ENCODE results near the gene TRIM66.

Gene TRIM66

GRCh38 chr11:8586184-8586583 is 96.3 kb downstream of the TRIM66 start:
- Mint-ChIP-seq H3K4me1 (ENCODE audit: low read depth) (no peaks in the 10 kb centered on the region), H3K27me3 (ENCODE audit: low read depth) (peaks cover 25% of the 10 kb centered on the region), H3K27ac (no peak overlapping the region), H3K36me3 (ENCODE audit: low read depth) (no peaks in the 10 kb centered on the region), H3K9me3 (no peaks in the 10 kb centered on the region), H3K4me3 (no peak overlapping the region)
- no peak for DNase-seq (ENCODE audit: low spot score)

- H3K27ac Mint-ChIP-seq: no peak overlapping the region
- H3K4me3 Mint-ChIP-seq: no peak overlapping the region
- no peaks in the 10 kb centered on the region for H3K9me3 Mint-ChIP-seq
- H3K36me3 Mint-ChIP-seq (ENCODE audit: low read depth): no peaks in the 10 kb centered on the region
- no peak for DNase-seq (ENCODE audit: low spot score)
- H3K27me3 Mint-ChIP-seq (ENCODE audit: low read depth): peaks cover 24% of the 10 kb centered on the region
- no peaks in the 10 kb centered on the region for H3K4me1 Mint-ChIP-seq (ENCODE audit: low read depth)
Observed at GRCh38 chr11:8584511-8584910, 98.0 kb downstream of the TRIM66 start.

DNA sequence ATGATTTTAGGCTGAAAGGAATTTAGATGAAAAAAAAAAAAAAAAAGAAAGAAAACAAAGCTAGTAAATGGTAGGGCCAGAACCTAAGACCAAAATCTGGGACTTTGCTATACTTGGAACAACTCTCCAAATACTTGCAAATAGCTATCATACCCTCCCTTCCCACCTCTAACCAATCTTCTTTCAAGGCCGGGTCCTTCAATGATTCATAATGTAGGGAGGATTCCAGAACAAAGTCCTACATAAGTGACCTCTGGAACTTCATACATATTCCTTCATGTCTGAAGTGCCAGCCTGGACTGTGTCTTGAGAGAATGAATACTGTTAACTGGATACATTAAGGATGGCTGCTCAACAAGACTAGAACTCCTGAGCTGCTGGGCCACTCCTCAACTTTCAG is 98.4 kb downstream of the TRIM66 start:
- no peak for DNase-seq (ENCODE audit: low spot score)
- H3K4me1 Mint-ChIP-seq (ENCODE audit: low read depth): no peaks in the 10 kb centered on the region
- H3K9me3 Mint-ChIP-seq: no peaks in the 10 kb centered on the region
- H3K27me3 Mint-ChIP-seq (ENCODE audit: low read depth): peaks cover 20% of the 10 kb centered on the region
- no peak overlapping the region for H3K4me3 Mint-ChIP-seq
- no peaks in the 10 kb centered on the region for H3K36me3 Mint-ChIP-seq (ENCODE audit: low read depth)
- H3K27ac Mint-ChIP-seq: no peak overlapping the region

DNA sequence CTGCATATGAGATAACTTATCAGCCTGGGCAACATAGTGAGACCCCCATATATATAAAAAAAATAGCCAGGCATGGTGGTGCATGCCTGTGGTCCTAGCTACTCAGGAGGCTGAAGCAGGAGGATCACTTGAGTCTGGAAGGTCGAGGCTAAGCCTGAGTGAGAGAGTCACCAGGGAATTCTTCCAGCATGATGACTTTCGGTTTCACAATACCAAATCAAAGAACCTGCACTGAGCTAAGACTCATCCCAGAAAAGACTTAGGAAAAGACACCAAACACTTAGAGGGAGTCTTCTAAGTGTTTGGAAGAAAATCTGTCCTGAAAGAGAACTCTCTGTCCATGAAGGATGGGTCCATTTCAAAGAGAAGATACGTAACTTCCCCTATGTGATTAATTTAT is 101.2 kb downstream of the TRIM66 start:
- Mint-ChIP-seq H3K4me1 (ENCODE audit: low read depth) (no peaks in the 10 kb centered on the region), H3K27ac (no peak overlapping the region), H3K9me3 (no peaks in the 10 kb centered on the region), H3K4me3 (no peak overlapping the region), H3K27me3 (ENCODE audit: low read depth) (peaks cover 19% of the 10 kb centered on the region), H3K36me3 (ENCODE audit: low read depth) (no peaks in the 10 kb centered on the region)
- DNase-seq (ENCODE audit: low spot score): no peak

DNA sequence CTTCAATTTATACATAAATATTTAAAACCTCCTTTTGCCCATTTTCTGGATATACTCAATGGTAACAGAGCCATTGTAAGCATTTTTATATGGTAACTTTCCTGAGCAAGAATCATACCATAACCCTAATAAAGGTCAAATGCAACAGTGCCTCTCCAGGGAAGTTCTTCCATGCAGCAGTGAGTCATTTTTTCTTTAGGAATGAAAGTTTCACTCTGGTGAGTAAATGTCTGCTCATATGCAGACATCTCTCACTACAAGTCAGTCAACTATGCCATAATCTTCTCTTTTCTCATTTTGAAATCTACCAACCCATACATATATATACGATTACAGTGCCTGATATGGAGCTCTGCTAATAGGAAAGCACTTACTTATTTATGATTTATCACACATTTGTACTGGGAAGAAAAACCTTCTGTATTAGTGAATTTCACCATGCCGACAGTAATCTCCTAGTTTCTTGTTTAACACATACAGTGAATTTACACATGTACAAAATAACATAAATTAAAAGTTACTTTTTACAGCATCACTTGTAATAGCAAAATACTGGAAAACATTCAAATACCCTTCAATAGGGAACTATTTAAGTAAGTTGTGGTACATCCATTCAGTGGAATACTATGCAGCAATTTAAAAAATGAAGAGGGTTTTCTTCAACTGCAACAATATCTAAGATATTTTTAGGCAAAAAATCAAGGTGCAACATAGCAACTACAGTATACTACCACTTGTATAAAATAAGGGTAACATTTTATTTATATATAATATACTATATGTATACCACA is 104.5 kb downstream of the TRIM66 start:
- Mint-ChIP-seq H3K36me3 (ENCODE audit: low read depth) (no peaks in the 10 kb centered on the region), H3K27me3 (ENCODE audit: low read depth) (peaks cover 17% of the 10 kb centered on the region), H3K9me3 (no peaks in the 10 kb centered on the region), H3K4me1 (ENCODE audit: low read depth) (no peaks in the 10 kb centered on the region), H3K4me3 (no peak overlapping the region), H3K27ac (no peak overlapping the region)
- no peak for DNase-seq (ENCODE audit: low spot score)

DNA sequence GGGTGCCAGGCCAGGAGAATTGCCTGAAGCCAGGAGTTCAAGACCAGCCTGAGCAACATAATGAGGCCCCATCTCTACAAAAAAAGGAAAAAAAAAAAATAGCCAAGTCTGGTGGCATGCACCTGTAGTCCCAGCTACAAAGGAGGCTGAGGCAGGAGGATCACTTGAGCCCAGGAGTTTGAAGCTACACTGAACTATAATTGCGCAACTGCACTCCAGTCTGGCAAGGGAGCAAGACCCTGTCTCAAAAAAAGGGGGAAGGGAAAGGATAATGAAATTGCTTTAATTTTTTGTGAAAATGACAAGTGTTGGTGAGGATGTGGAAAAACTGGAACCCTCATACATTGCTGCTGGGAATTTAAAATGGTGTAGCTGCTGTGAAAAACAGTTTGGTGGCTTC is 107.7 kb downstream of the TRIM66 start:
- Mint-ChIP-seq H3K9me3 (no peaks in the 10 kb centered on the region), H3K36me3 (ENCODE audit: low read depth) (no peaks in the 10 kb centered on the region), H3K4me3 (no peak overlapping the region), H3K4me1 (ENCODE audit: low read depth) (no peaks in the 10 kb centered on the region), H3K27me3 (ENCODE audit: low read depth) (peaks cover 23% of the 10 kb centered on the region), H3K27ac (no peak overlapping the region)
- DNase-seq (ENCODE audit: low spot score): no peak

GRCh38 chr11:8573777-8574176 is 108.7 kb downstream of the TRIM66 start:
- H3K4me1 Mint-ChIP-seq (ENCODE audit: low read depth): no peaks in the 10 kb centered on the region
- H3K9me3 Mint-ChIP-seq: no peaks in the 10 kb centered on the region
- no peak overlapping the region for H3K4me3 Mint-ChIP-seq
- DNase-seq (ENCODE audit: low spot score): no peak
- no peaks in the 10 kb centered on the region for H3K36me3 Mint-ChIP-seq (ENCODE audit: low read depth)
- H3K27ac Mint-ChIP-seq: no peak overlapping the region
- peaks cover 28% of the 10 kb centered on the region for H3K27me3 Mint-ChIP-seq (ENCODE audit: low read depth)

DNA sequence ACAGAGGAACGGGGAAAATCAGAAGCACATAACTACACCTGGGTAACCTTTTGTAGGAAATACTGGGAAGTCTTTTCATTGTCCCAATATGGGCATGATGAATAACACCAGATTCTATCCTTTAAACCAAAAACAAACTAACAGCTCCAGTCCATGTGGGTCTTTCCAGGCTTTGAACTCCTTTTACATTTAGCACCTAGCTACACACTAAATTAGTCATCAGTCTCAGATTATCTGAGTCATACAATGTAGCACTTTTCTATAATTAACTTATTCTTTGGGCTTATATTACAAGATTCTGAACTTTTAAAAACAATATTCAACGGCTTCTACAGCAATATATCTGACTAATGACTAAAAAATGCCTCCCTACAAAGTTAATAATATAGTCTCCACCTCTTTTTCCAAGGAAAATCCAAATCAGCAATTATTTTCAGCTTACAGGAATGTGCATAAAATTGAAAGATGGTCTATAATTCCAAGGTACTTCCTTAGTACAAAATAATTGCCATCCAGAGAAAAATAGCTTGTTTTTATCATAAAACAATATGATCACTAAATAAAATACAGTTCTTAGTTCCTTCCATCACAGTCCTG is 114.8 kb downstream of the TRIM66 start:
- no peaks in the 10 kb centered on the region for H3K4me1 Mint-ChIP-seq (ENCODE audit: low read depth)
- H3K36me3 Mint-ChIP-seq (ENCODE audit: low read depth): no peaks in the 10 kb centered on the region
- no peak for DNase-seq (ENCODE audit: low spot score)
- H3K27me3 Mint-ChIP-seq (ENCODE audit: low read depth): peaks cover 27% of the 10 kb centered on the region
- no peak overlapping the region for H3K27ac Mint-ChIP-seq
- H3K9me3 Mint-ChIP-seq: no peaks in the 10 kb centered on the region
- no peak overlapping the region for H3K4me3 Mint-ChIP-seq

DNA sequence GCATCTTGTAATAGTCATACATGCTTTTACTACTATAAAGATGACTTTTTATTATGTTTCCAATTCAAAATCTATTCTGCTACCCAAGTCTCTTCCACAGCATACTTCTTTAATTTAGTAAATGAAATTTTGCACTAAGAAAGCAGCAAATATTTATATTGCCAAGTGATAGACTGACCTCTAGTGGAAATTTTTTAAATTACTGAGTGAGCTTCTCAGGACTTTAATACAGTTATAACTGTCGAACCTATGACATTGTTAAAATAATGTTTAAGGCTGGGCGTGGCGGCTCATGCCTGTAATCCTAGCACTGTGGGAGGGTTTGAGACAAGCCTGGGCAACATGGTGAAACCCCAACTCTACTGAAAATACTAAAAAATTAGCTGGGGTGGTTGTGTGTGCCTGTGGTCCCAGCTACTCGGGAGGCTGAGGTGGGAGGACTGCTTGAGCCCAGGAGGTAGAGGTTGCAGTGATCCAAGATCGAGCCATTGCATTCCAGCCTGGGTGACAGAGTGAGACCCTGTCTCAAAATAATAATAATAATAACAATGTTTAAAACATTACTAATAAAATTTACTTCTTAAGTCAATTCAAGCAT is 115.8 kb downstream of the TRIM66 start:
- no peak overlapping the region for H3K27ac Mint-ChIP-seq
- H3K27me3 Mint-ChIP-seq (ENCODE audit: low read depth): peaks cover 23% of the 10 kb centered on the region
- no peaks in the 10 kb centered on the region for H3K9me3 Mint-ChIP-seq
- no peak for DNase-seq (ENCODE audit: low spot score)
- H3K4me3 Mint-ChIP-seq: no peak overlapping the region
- no peaks in the 10 kb centered on the region for H3K4me1 Mint-ChIP-seq (ENCODE audit: low read depth)
- no peaks in the 10 kb centered on the region for H3K36me3 Mint-ChIP-seq (ENCODE audit: low read depth)

GRCh38 chr11:8564526-8564925 is 117.9 kb downstream of the TRIM66 start:
- Mint-ChIP-seq H3K9me3 (no peaks in the 10 kb centered on the region), H3K4me3 (no peak overlapping the region), H3K27me3 (ENCODE audit: low read depth) (peaks cover 20% of the 10 kb centered on the region), H3K27ac (no peak overlapping the region), H3K4me1 (ENCODE audit: low read depth) (no peaks in the 10 kb centered on the region), H3K36me3 (ENCODE audit: low read depth) (no peaks in the 10 kb centered on the region)
- no peak for DNase-seq (ENCODE audit: low spot score)

Measured in T-helper 2 cell treated with Interferon-gamma antibody and Interleukin-4, amounts not matched to agents 5 μg/mL and 100 μg/mL, for 36 hours (primary cell).